ENCODE measurements around the gene LYZL2.
"Not testable (repeated sequence)": the region's sequence is repeated elsewhere in the genome, so short reads cannot be mapped to it uniquely, and the experiment has no call there.

Gene LYZL2

DNA sequence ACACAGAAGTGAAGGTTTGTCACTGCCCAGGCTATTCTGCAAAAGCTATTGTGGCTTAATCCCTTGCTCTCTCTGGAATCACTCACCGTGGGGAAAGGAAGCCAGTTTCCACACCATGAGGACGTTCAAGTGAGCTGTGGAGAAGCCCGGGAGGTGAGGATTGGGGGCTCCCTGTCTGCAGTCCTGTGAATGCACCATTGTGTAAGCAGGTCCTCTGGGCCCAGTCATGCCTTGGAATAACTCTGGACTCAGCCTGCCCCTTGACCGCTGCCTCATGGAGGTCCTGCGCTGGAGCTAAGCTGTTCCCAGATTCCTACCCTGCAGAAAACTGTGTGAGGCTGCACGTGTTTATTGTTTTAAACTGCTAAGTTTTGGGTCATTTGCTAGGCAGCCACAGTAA, 33.5 kb downstream of the LYZL2 start:
- DNase-seq (ENCODE audit: extremely low spot score): no peak
- ChIA-PET POLR2A (no interaction called here), CTCF (no interaction called here)
- TF ChIP-seq TARDBP (IDR thresholded peaks at IDR 0.05) (no peak), ARNT (IDR thresholded peaks at IDR 0.05) (no peak), CTBP1 (IDR thresholded peaks at IDR 0.05; ENCODE audit: borderline replicate concordance) (no peak), NFRKB (IDR thresholded peaks at IDR 0.05) (no peak), SP1 (IDR thresholded peaks at IDR 0.05) (no peak), L3MBTL2 (conservative IDR thresholded peaks at IDR 0.05) (no peak), BHLHE40 (IDR thresholded peaks at IDR 0.05; ENCODE audit: borderline replicate concordance) (no peak), ZNF384 (IDR thresholded peaks at IDR 0.05) (no peak), ELF4 (IDR thresholded peaks at IDR 0.05) (no peak), SUZ12 (IDR thresholded peaks at IDR 0.05) (no peak), FOXA1 (IDR thresholded peaks at IDR 0.05) (no peak), LEF1 (IDR thresholded peaks at IDR 0.05; ENCODE audit: borderline replicate concordance) (no peak), FOXM1 (IDR thresholded peaks at IDR 0.05; ENCODE audit: borderline replicate concordance) (no peak), HDGF (IDR thresholded peaks at IDR 0.05; ENCODE audit: borderline replicate concordance) (no peak), FOXK2 (IDR thresholded peaks at IDR 0.05) (no peak)
- TF ChIP-seq, protein P1, sequence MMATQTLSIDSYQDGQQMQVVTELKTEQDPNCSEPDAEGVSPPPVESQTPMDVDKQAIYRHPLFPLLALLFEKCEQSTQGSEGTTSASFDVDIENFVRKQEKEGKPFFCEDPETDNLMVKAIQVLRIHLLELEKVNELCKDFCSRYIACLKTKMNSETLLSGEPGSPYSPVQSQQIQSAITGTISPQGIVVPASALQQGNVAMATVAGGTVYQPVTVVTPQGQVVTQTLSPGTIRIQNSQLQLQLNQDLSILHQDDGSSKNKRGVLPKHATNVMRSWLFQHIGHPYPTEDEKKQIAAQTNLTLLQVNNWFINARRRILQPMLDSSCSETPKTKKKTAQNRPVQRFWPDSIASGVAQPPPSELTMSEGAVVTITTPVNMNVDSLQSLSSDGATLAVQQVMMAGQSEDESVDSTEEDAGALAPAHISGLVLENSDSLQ (IDR thresholded peaks at IDR 0.05): no peak

DNA sequence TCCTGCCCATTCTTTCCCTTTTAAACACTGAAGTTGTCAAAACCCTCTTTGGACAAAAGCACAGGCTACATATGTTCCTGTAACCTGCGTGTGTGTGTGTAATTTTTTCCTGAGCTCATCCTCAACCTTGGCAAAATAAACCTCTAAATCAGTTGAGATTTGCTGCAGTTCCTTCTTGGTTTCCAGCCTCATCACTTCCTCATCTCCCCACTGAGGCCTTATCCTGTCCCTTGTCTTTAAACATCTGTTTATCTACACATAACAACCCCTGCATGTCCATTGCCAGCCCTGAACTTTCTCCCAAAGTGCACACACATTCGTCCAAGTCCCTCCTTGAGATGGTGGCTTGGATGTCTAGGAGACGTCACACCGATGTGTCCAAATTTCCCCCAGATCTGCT, 35.5 kb downstream of the LYZL2 start:
- no peak for DNase-seq (ENCODE audit: extremely low spot score)
- CTCF ChIA-PET: interaction anchor here (0.9 kb wide), 1 partner anchor 12 kb away, joined by 4 read pairs; no protein-coding TSS in a partner anchor
- POLR2A ChIA-PET: no interaction called here
- TF ChIP-seq LEF1 (IDR thresholded peaks at IDR 0.05; ENCODE audit: borderline replicate concordance) (no peak), HDGF (IDR thresholded peaks at IDR 0.05; ENCODE audit: borderline replicate concordance) (no peak), SUZ12 (IDR thresholded peaks at IDR 0.05) (no peak), CTBP1 (IDR thresholded peaks at IDR 0.05; ENCODE audit: borderline replicate concordance) (no peak), L3MBTL2 (conservative IDR thresholded peaks at IDR 0.05) (no peak), FOXM1 (IDR thresholded peaks at IDR 0.05; ENCODE audit: borderline replicate concordance) (no peak)

DNA sequence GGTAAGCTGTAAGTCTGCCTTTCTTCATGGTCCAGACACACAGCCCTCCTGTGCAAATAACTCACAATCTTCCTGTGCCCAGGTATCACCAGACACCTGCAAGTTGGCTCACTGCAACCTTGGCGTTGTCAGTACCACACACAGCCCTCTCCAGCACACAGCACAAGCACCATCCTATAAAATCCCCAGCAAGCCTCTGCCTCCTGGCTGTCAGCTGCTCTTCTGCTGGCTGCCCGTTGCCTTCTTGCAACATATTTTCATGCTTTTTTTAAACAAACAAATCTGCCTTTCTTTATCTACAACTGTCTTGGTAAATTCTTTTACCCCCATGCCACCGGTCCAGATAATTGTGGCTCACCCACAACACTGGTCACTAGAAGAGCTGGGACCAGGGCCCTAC, 36.8 kb downstream of the LYZL2 start:
- POLR2A ChIA-PET; DNase-seq (ENCODE audit: extremely low spot score): not testable (repeated sequence)
- CTCF ChIA-PET: interaction anchor here (2.4 to 2.9 kb wide), 2 partner anchors 11 to 202 kb away, joined by 20 to 24 read pairs; no protein-coding TSS in a partner anchor

DNA sequence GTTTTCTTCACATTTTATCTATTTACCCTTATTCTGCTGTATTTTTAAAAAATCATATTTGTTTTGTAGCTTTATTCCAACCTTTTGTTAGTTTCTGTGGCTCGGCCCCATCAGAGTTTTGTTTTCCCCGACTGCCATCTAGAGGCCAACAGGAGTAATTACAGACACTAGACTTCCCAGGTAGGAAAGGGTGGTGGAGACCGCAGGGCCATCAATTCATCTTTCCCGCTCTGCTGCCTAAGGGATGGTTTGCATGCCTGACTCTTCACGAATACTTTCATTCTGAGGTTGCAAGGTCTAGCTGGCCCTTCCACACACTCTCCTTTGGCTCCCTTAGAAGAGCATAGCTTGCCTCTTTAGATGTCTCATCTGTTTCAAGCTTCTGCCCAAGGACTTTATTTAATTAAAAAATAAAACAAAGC, 38.3 kb downstream of the LYZL2 start:
- ChIA-PET CTCF (interaction anchor here (0.6 to 2.9 kb wide), 15 partner anchors 9 to 593 kb away, joined by 3 to 24 read pairs (median 6); no protein-coding TSS in a partner anchor), POLR2A (no interaction called here)
- DNase-seq (ENCODE audit: extremely low spot score): peak; percentile 50
- no peak for TF ChIP-seq ELF4 (IDR thresholded peaks at IDR 0.05)
- TF ChIP-seq LEF1 (IDR thresholded peaks at IDR 0.05; ENCODE audit: borderline replicate concordance): no peak
- TF ChIP-seq HDGF (IDR thresholded peaks at IDR 0.05; ENCODE audit: borderline replicate concordance): no peak
- TF ChIP-seq NFRKB (IDR thresholded peaks at IDR 0.05): no peak
- no peak for TF ChIP-seq TARDBP (IDR thresholded peaks at IDR 0.05)
- TF ChIP-seq SUZ12 (IDR thresholded peaks at IDR 0.05): no peak
- TF ChIP-seq L3MBTL2 (conservative IDR thresholded peaks at IDR 0.05): no peak
- TF ChIP-seq FOXK2 (IDR thresholded peaks at IDR 0.05): no peak
- TF ChIP-seq, protein P1 (IDR thresholded peaks at IDR 0.05): no peak
- TF ChIP-seq ZNF384 (IDR thresholded peaks at IDR 0.05): no peak
- TF ChIP-seq BHLHE40 (IDR thresholded peaks at IDR 0.05; ENCODE audit: borderline replicate concordance): no peak
- TF ChIP-seq FOXA1 (IDR thresholded peaks at IDR 0.05): no peak
- no peak for TF ChIP-seq FOXM1 (IDR thresholded peaks at IDR 0.05; ENCODE audit: borderline replicate concordance)
- no peak for TF ChIP-seq SP1 (IDR thresholded peaks at IDR 0.05)
- TF ChIP-seq CTBP1 (IDR thresholded peaks at IDR 0.05; ENCODE audit: borderline replicate concordance): no peak
- no peak for TF ChIP-seq ARNT (IDR thresholded peaks at IDR 0.05)

DNA sequence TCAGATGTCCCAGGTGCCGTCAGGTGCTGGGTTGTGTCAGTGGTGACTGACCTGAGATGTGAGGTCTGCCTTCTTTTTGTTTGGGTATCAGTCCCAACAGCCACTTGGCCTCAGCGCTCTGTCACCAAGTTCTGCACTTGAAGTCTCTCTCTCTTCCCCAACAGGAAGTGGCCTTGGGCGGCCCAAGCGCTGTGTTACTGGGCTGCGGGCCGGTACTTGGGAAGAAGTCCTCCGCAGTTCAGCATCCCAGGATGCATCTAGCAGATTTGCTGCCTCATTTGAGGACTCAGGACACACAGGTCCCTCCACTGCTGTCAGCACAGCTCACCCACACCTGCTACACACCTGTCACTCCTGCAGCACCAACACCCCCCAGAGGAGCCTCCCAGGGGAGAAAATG, 40.1 kb downstream of the LYZL2 start:
- POLR2A ChIA-PET: no interaction called here
- TF ChIP-seq SP1 (IDR thresholded peaks at IDR 0.05) (no peak), FOXM1 (IDR thresholded peaks at IDR 0.05; ENCODE audit: borderline replicate concordance) (no peak), L3MBTL2 (conservative IDR thresholded peaks at IDR 0.05) (no peak)
- TF ChIP-seq, protein P1 (IDR thresholded peaks at IDR 0.05): no peak
- CTCF ChIA-PET: interaction anchor here (0.7 kb wide), 1 partner anchor 745 kb away, joined by 4 read pairs; no protein-coding TSS in a partner anchor
- no peak for DNase-seq (ENCODE audit: extremely low spot score)

DNA sequence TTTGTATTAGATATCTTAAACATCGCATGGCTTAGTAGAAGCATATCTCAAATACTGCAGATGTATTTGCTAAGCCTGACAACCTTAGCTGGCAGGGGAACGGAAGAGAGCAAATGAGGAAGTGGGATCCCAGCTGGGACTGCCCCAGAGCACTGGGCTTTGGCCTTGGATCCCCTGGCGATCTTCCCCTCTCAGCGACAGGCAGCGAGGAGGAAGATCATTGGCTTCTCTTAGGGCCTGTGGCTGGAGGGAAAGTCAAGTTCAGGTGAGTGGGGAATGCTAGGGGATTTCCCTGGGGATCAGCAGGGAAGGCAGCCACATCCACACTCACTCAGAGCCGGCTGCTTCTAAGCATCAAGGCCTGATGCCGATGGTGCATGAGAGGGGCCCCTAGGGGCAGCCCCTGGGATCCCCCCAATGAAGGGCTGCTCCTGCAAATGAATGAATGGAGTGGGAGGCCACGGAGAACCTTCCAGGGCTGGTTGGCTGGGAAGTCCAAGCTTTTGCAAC, 42.0 kb downstream of the LYZL2 start:
- no peak for DNase-seq (ENCODE audit: extremely low spot score)
- ChIA-PET POLR2A (no interaction called here), CTCF (no interaction called here)
- no peak for TF ChIP-seq FOXM1 (IDR thresholded peaks at IDR 0.05; ENCODE audit: borderline replicate concordance)
- TF ChIP-seq FOXK2 (IDR thresholded peaks at IDR 0.05): no peak
- no peak for TF ChIP-seq BHLHE40 (IDR thresholded peaks at IDR 0.05; ENCODE audit: borderline replicate concordance)
- no peak for TF ChIP-seq ARNT (IDR thresholded peaks at IDR 0.05)
- no peak for TF ChIP-seq L3MBTL2 (conservative IDR thresholded peaks at IDR 0.05)
- TF ChIP-seq TARDBP (IDR thresholded peaks at IDR 0.05): no peak
- TF ChIP-seq FOXA1 (IDR thresholded peaks at IDR 0.05): no peak
- no peak for TF ChIP-seq ZNF384 (IDR thresholded peaks at IDR 0.05)
- TF ChIP-seq CTBP1 (IDR thresholded peaks at IDR 0.05; ENCODE audit: borderline replicate concordance): no peak
- TF ChIP-seq LEF1 (IDR thresholded peaks at IDR 0.05; ENCODE audit: borderline replicate concordance): no peak
- no peak for TF ChIP-seq HDGF (IDR thresholded peaks at IDR 0.05; ENCODE audit: borderline replicate concordance)
- no peak for TF ChIP-seq ELF4 (IDR thresholded peaks at IDR 0.05)
- no peak for TF ChIP-seq SUZ12 (IDR thresholded peaks at IDR 0.05)
- no peak for TF ChIP-seq NFRKB (IDR thresholded peaks at IDR 0.05)
- no peak for TF ChIP-seq SP1 (IDR thresholded peaks at IDR 0.05)
- TF ChIP-seq, protein P1 (IDR thresholded peaks at IDR 0.05): no peak

Measured in HEK293T (cell line).